HepG2 (cell line): Measurements from ENCODE around the gene C12orf56. TPM values are rescaled to one million over a fixed set of nuclear protein-coding genes. Genes with fewer than 3 reads are reported as not detected.

Experiments
- ATAC-seq: fragments of 200-7000 bp; cut with Tn5 transposase; 3 replicates; pipeline ENCODE4 v1.9.1; 2020; ENCODE audit warnings: mild to moderate bottlenecking, moderate library complexity
- BruUV-seq: library from RNA; stranded (reverse); fragments of 400-500 nt; replicated peaks from 2 replicates; lab custom pipeline; 2021; lab: Mats Ljungman, UMichigan
- CTCF ChIA-PET: fragments of 300-600 bp; formaldehyde crosslinking; extraction: SDS; loops from one replicate; lab custom pipeline; 2021; ENCODE audit warnings: low total read pairs, inconsistent platforms, low intra/inter-chr PET ratio; lab: Yijun Ruan, JAX
- POLR2A ChIA-PET: fragments of 350-600 bp; sonication (Branson Sonifier 250); formaldehyde crosslinking; loops from one replicate; lab custom pipeline; 2020; ENCODE audit warnings: antibody characterized with exemption, inconsistent platforms; lab: Yijun Ruan, JAX
- DNase-seq: peaks from one replicate; pipeline ENCODE4 v3.0.0-alpha.2; 2015; ENCODE audit warnings: low spot score
- FAIRE-seq: peaks from 3 replicates; lab custom pipeline; 2011; peaks lifted over from hg19 to GRCh38; lab: Jason Lieb, UNC
- H2AFZ ChIP-seq: one replicate; pipeline ENCODE4 v1.6.1; 2011; ENCODE audit warnings: low read length, inconsistent platforms
- H3K27ac ChIP-seq: fragments of 300-600 bp; 3 replicates; pipeline ENCODE4 v1.8.0; 2011; ENCODE audit warnings: mixed run types, mild to moderate bottlenecking, mixed read lengths, low read length, inconsistent platforms; ENCODE audit not compliant: insufficient read depth; ENCODE audit errors: extremely low read length
- H3K27me3 ChIP-seq, 2 experiments: fragments of 200-600 bp in 1 of 2; 2 replicates in 1 of 2; 3 replicates in 1 of 2; pipeline versions ENCODE4 v1.6.0 to v1.8.0; 2011; ENCODE audit warnings: low read length in 2 of 2, mild to moderate bottlenecking in 2 of 2, moderate library complexity in 2 of 2, inconsistent platforms in 1 of 2; ENCODE audit not compliant: insufficient read depth in 2 of 2, control insufficient read depth in 1 of 2
- H3K36me3 ChIP-seq, 2 experiments: fragments of 200-600 bp in 1 of 2; replicated peaks in 1 of 2; 2 replicates in 1 of 2; 3 replicates in 1 of 2; pipeline versions ENCODE4 v1.5.1 to v1.8.0; 2011; ENCODE audit warnings: low read length in 2 of 2, inconsistent platforms in 1 of 2; ENCODE audit not compliant: insufficient read depth in 2 of 2, control insufficient read depth in 1 of 2
- H3K4me1 ChIP-seq: 2 replicates; pipeline ENCODE4 v1.5.1; 2012; ENCODE audit warnings: low read length, inconsistent platforms; ENCODE audit not compliant: insufficient read depth
- H3K4me2 ChIP-seq: 2 replicates; pipeline ENCODE4 v1.6.0; 2011; ENCODE audit warnings: low read depth, low read length, inconsistent platforms
- H3K4me3 ChIP-seq, 3 experiments: fragments of 200-600 bp in 1 of 3; sonication (generic), shearing (Covaris generic) in 1 of 3; replicated peaks in 1 of 3; 2 replicates each; pipeline ENCODE4 v1.5.1; 2011 to 2016; ENCODE audit warnings: low read length in 3 of 3, inconsistent platforms in 2 of 3, low read depth in 2 of 3, mild to moderate bottlenecking in 2 of 3, control low read depth in 1 of 3, mixed read lengths in 1 of 3; ENCODE audit not compliant: insufficient read depth in 1 of 3
- H3K79me2 ChIP-seq: one replicate; pipeline ENCODE4 v1.6.1; 2011; ENCODE audit warnings: low read length, inconsistent platforms; ENCODE audit not compliant: insufficient read depth
- H3K9ac ChIP-seq: 2 replicates; pipeline ENCODE4 v1.6.0; 2011; ENCODE audit warnings: mild to moderate bottlenecking, low read depth, low read length, inconsistent platforms; ENCODE audit not compliant: insufficient read depth
- H3K9me3 ChIP-seq: 2 replicates; pipeline ENCODE4 v1.5.1; 2012; ENCODE audit warnings: mild to moderate bottlenecking, low read length
- H4K20me1 ChIP-seq: 2 replicates; pipeline ENCODE4 v1.6.0; 2011; ENCODE audit warnings: inconsistent platforms, mild to moderate bottlenecking, low read length, moderate library complexity; ENCODE audit not compliant: insufficient read depth
- AHDC1 ChIP-seq: sonication (generic); formaldehyde crosslinking; IDR thresholded peaks from 2 replicates; pipeline ENCODE4 v1.5.1; 2020; ENCODE audit warnings: mild to moderate bottlenecking, missing genetic modification reagents, borderline replicate concordance
- ATM ChIP-seq: fragments of 450-650 bp; IDR thresholded peaks from 2 replicates; pipeline ENCODE4 v1.7.1; 2017; ENCODE audit warnings: mild to moderate bottlenecking, borderline replicate concordance
- BCL6 ChIP-seq: IDR thresholded peaks from 2 replicates; pipeline ENCODE4 v1.6.1; 2016; ENCODE audit warnings: missing genetic modification reagents, missing compliant biosample characterization
- CBX2 ChIP-seq, 2 experiments: fragments of 200-600 bp in 1 of 2; sonication (generic); formaldehyde crosslinking in 1 of 2; IDR thresholded peaks; 2 replicates each; pipeline versions ENCODE4 v1.7.0 to v1.8.1; 2018 to 2022; ENCODE audit warnings: low read depth in 2 of 2, low read length in 1 of 2, mild to moderate bottlenecking in 1 of 2, missing genetic modification reagents in 1 of 2
- MAFG ChIP-seq: sonication (generic); formaldehyde crosslinking; IDR thresholded peaks from 2 replicates; pipeline ENCODE4 v1.5.1; 2020; ENCODE audit warnings: mild to moderate bottlenecking, missing genetic modification reagents
- MED8 ChIP-seq: sonication (generic); formaldehyde crosslinking; IDR thresholded peaks from 2 replicates; pipeline ENCODE4 v1.8.1; 2023; ENCODE audit warnings: mild to moderate bottlenecking, missing genetic modification reagents; ENCODE audit not compliant: insufficient replicate concordance
- MIXL1 ChIP-seq: IDR thresholded peaks from 2 replicates; pipeline ENCODE4 v1.6.1; 2016
- MTA1 ChIP-seq: sonication (generic); formaldehyde crosslinking; IDR thresholded peaks from 2 replicates; pipeline ENCODE4 v1.4.0; 2020; ENCODE audit warnings: missing genetic modification reagents, mild to moderate bottlenecking, borderline replicate concordance
- POGZ ChIP-seq: sonication (generic); formaldehyde crosslinking; IDR thresholded peaks from 2 replicates; pipeline ENCODE4 v1.4.0; 2020; ENCODE audit warnings: mild to moderate bottlenecking, missing genetic modification reagents
- REXO4 ChIP-seq: sonication (generic); formaldehyde crosslinking; IDR thresholded peaks from 2 replicates; pipeline ENCODE4 v1.8.0; 2022; ENCODE audit warnings: missing genetic modification reagents, mild to moderate bottlenecking, borderline replicate concordance
- SNAI1 ChIP-seq: sonication (generic); formaldehyde crosslinking; IDR thresholded peaks from 2 replicates; pipeline ENCODE4 v1.5.0; 2020; ENCODE audit warnings: mild to moderate bottlenecking, missing genetic modification reagents, borderline replicate concordance
- TEAD2 ChIP-seq: sonication (generic); formaldehyde crosslinking; IDR thresholded peaks from 2 replicates; pipeline ENCODE4 v1.9.0; 2021; ENCODE audit warnings: missing genetic modification reagents
- TEAD3 ChIP-seq: optimal IDR thresholded peaks from 2 replicates; pipeline ENCODE3; 2016; ENCODE audit warnings: borderline replicate concordance
- YEATS4 ChIP-seq: sonication (generic); formaldehyde crosslinking; IDR thresholded peaks from 2 replicates; pipeline ENCODE4 v1.4.0; 2020; ENCODE audit warnings: missing genetic modification reagents, borderline replicate concordance
- ZBTB21 ChIP-seq: sonication (generic); formaldehyde crosslinking; IDR thresholded peaks from 2 replicates; pipeline ENCODE4 v1.4.0; 2020; ENCODE audit warnings: missing genetic modification reagents
- ZNF232 ChIP-seq: sonication (generic); formaldehyde crosslinking; IDR thresholded peaks from 2 replicates; pipeline ENCODE4 v1.4.0; 2020; ENCODE audit warnings: missing genetic modification reagents, borderline replicate concordance
- ZNF850 ChIP-seq: sonication (generic); formaldehyde crosslinking; conservative IDR thresholded peaks from 2 replicates; pipeline ENCODE4 v1.9.0; 2021; ENCODE audit warnings: mild to moderate bottlenecking, missing genetic modification reagents
- ZXDC ChIP-seq: sonication (generic); formaldehyde crosslinking; IDR thresholded peaks from 2 replicates; pipeline ENCODE4 v1.5.0; 2020; ENCODE audit warnings: mild to moderate bottlenecking, missing genetic modification reagents
- WGBS: methylation state at CpG from one replicate; pipeline ENCODE4 v1.1.6; 2017; ENCODE audit warnings: low lambda C conversion rate; 5-methylcytosine and 5-hydroxymethylcytosine counted together
- in situ Hi-C: cut with HindIII; loops from 2 replicates; pipeline ENCODE4 v1.10.0; 2017; ENCODE audit warnings: low pct_unique_long_range_greater_than_20kb; ENCODE audit not compliant: extremely low pct_ligation_motif_present
- intact Hi-C: fragments of 100-400 bp; cut with micrococcal nuclease; formaldehyde crosslinking; loops from one replicate; pipeline ENCODE4 v1.10.0; 2022; ENCODE audit not compliant: unreplicated experiment
- polyA plus RNA-seq, 8 experiments: library from polyadenylated mRNA; depleted of rRNA in 3 of 8; stranded (reverse) in 7 of 8; unstranded in 1 of 8; fragments of >200 nt; fragmentation: Illumina TruSeq in 4 of 8; extraction: Trizol in 4 of 8; gene quantifications; 2 replicates each; pipeline versions ENCODE4 v1.2.1 to v1.2.3, GENCODE V29; 2011 to 2016; ENCODE audit warnings: low read depth in 4 of 8, missing spikeins in 1 of 8, mixed read lengths in 1 of 8; ENCODE audit not compliant: insufficient read depth in 1 of 8
- total RNA-seq, 5 experiments: library from RNA; depleted of rRNA; stranded (reverse); fragments of >200 nt; fragmentation: Illumina TruSeq; extraction: Trizol; gene quantifications; 2 replicates each; pipeline ENCODE4 v1.2.3, GENCODE V29; 2016; ENCODE audit warnings: low read depth in 1 of 5

C12orf56 gene
- total and polyA plus RNA-seq, 2 of the 13 experiments (the other 11 are each of a cell fraction or from before 2014, with no cell fraction given), result 0.07 TPM; not detected in 1

- TF ChIP-seq MED8 (CRISPR knock-in tag) (no peak), POGZ (CRISPR knock-in tag) (no peak), ZXDC (CRISPR knock-in tag) (no peak), MAFG (no peak), TEAD3 (CRISPR knock-in tag) (no peak), MTA1 (CRISPR knock-in tag) (no peak), ATM (no peak), ZBTB21 (CRISPR knock-in tag) (no peak)
Measured at GRCh38 chr12:64255249-64255648, 135.3 kb downstream of the C12orf56 start (continued).

GRCh38 chr12:64253356-64253755 is 137.2 kb downstream of the C12orf56 start:
- POLR2A ChIA-PET, result no interaction called here
- Histone ChIP-seq H3K4me2 (no peak overlapping the region), H3K4me1 (no peaks in the 10 kb centered on the region), H4K20me1 (no peaks in the 10 kb centered on the region), H3K9ac (no peak overlapping the region), H3K27ac (no peak overlapping the region), H2AFZ (no peak overlapping the region), H3K27me3 (no peaks in the 10 kb centered on the region), H3K36me3 (no peaks in the 10 kb centered on the region), H3K4me3 (no peak overlapping the region), H3K9me3 (no peaks in the 10 kb centered on the region), H3K79me2 (no peaks in the 10 kb centered on the region)
- in situ Hi-C loops, result no loop called here
- FAIRE-seq (no peak), DNase-seq (no peak), ATAC-seq (no peak)
- WGBS, result 0% methylated on average over 1 of the region's 1 CpG
- intact Hi-C loops, result no loop called here
- BruUV-seq, result no TSS peak
- CTCF ChIA-PET, result no interaction called here
- no peak for TF ChIP-seq REXO4 (CRISPR knock-in tag)
- no peak for TF ChIP-seq TEAD2 (CRISPR knock-in tag)
- TF ChIP-seq ZNF232 (CRISPR knock-in tag), result no peak
- TF ChIP-seq ZNF850 (CRISPR knock-in tag), result no peak
- TF ChIP-seq YEATS4 (CRISPR knock-in tag), result no peak
- TF ChIP-seq MIXL1 (CRISPR knock-in tag), result no peak
- no peak for TF ChIP-seq SNAI1 (CRISPR knock-in tag)
- no peak for TF ChIP-seq BCL6 (CRISPR knock-in tag)
- TF ChIP-seq CBX2 (IDR thresholded peaks at IDR 0.05; ENCODE audit: low read depth, low read length), result no peak
- TF ChIP-seq CBX2 (CRISPR knock-in tag; IDR thresholded peaks at IDR 0.05; ENCODE audit: low read depth), result no peak
- TF ChIP-seq AHDC1 (CRISPR knock-in tag), result no peak
